ENCODE results near the gene CNTNAP2. TPM values are rescaled to one million over a fixed set of nuclear protein-coding genes. Genes with fewer than 3 reads are reported as not detected.

Gene CNTNAP2
- total and polyA plus RNA-seq, 9 of the 15 experiments (the other 6 are each of a cell fraction or from before 2014, with no cell fraction given): 0.04 to 0.62 (median 0.09) TPM; not detected in 4

DNA sequence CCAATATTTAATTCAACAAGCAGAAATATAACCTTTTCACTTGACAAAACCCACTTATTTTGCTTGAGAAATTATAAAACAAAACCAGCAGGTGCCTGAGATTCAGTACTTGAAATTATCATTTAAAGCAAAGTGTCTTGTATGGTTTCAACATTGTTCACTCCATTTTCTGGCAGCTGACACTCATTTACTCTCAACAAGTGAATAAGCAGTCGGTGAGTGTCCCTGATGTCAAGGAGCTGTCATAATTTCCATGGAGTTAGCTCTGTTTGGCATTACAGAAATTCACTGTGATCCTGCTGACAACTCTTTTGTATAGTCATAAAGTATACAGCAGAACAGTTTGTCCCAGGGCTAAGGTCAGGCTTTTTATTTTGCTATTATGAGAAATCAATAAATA lies 490.0 kb downstream of the CNTNAP2 start:
- ChIA-PET CTCF (ENCODE audit: low intra/inter-chr PET ratio) (no interaction called here), POLR2A (no interaction called here)
- Histone ChIP-seq H3K4me2 (ENCODE audit: insufficient read depth, low read length) (no peak overlapping the region), H3K4me1 (replicated peaks in 1 of 2; ENCODE audit: control insufficient read depth in 2 of 2, insufficient read depth in 2 of 2, low read length in 2 of 2) (no peaks in the 10 kb centered on the region), H3K27me3 (ENCODE audit: control insufficient read depth in 2 of 2, insufficient read depth in 2 of 2, low read length in 2 of 2) (no peaks in the 10 kb centered on the region), H2AFZ (ENCODE audit: low read depth, low read length) (no peak overlapping the region), H3K36me3 (ENCODE audit: control insufficient read depth, insufficient read depth, low read length) (no peaks in the 10 kb centered on the region), H4K20me1 (replicated peaks; ENCODE audit: control insufficient read depth, insufficient read depth, low read length) (no peaks in the 10 kb centered on the region), H3K79me2 (ENCODE audit: control insufficient read depth, insufficient read depth, low read length) (no peaks in the 10 kb centered on the region), H3K9me1 (ENCODE audit: control insufficient read depth, insufficient read depth, low read length) (no peaks in the 10 kb centered on the region), H3K9ac (ENCODE audit: insufficient read depth in 1 of 2, low read depth in 2 of 2, low read length in 2 of 2) (no peak overlapping the region), H3K4me3 (no peak overlapping the region), H3K9me3 (replicated peaks; ENCODE audit: control insufficient read depth, insufficient read depth, low read depth, low read length) (0 out of 2 replicates have a peak, but pooled peaks cover 3% of the 10 kb centered on the region), H3K27ac (ENCODE audit: extremely low read depth, low read depth, low read length) (no peak overlapping the region)
- FAIRE-seq: no peak
- no peak for ATAC-seq
- no peak for DNase-seq (ENCODE audit: extremely low read depth in 1 of 4, low spot score in 3 of 4)
- intact Hi-C loops (cut with micrococcal nuclease): no loop called here
- whole genome bisulfite sequencing (ENCODE audit: insufficient coverage, low coverage, missing lambda C conversion rate): 3% methylated on average over 1 of the region's 1 CpG
- in situ Hi-C loops (cut with MboI): no loop called here
- TF ChIP-seq ATF7 (IDR thresholded peaks at IDR 0.05) (no peak), ZNF133 (CRISPR knock-in tag; IDR thresholded peaks at IDR 0.05) (no peak), MIER1 (IDR thresholded peaks at IDR 0.05; ENCODE audit: low read depth) (no peak), RBM15 (IDR thresholded peaks at IDR 0.05; ENCODE audit: insufficient read depth, low read length) (no peak), HNRNPH1 (optimal IDR thresholded peaks at IDR 0.05; ENCODE audit: low read depth, low read length) (no peak), SRF (CRISPR knock-in tag; IDR thresholded peaks at IDR 0.05) (no peak), HMG20B (CRISPR knock-in tag; IDR thresholded peaks at IDR 0.05) (no peak)
- TF ChIP-seq, protein P1, sequence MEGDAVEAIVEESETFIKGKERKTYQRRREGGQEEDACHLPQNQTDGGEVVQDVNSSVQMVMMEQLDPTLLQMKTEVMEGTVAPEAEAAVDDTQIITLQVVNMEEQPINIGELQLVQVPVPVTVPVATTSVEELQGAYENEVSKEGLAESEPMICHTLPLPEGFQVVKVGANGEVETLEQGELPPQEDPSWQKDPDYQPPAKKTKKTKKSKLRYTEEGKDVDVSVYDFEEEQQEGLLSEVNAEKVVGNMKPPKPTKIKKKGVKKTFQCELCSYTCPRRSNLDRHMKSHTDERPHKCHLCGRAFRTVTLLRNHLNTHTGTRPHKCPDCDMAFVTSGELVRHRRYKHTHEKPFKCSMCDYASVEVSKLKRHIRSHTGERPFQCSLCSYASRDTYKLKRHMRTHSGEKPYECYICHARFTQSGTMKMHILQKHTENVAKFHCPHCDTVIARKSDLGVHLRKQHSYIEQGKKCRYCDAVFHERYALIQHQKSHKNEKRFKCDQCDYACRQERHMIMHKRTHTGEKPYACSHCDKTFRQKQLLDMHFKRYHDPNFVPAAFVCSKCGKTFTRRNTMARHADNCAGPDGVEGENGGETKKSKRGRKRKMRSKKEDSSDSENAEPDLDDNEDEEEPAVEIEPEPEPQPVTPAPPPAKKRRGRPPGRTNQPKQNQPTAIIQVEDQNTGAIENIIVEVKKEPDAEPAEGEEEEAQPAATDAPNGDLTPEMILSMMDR (IDR thresholded peaks at IDR 0.05 in 2 of 3, conservative IDR thresholded peaks at IDR 0.05 in 1 of 3; ENCODE audit: insufficient read depth in 2 of 3, low read depth in 1 of 3, low read length in 3 of 3): no peak
- BruUV-seq (replicated peaks): no TSS peak
